Left lung (tissue), 10 donors: ENCODE measurements around the gene PEPD. TPM values are rescaled to one million over a fixed set of nuclear protein-coding genes. Genes with fewer than 3 reads are reported as not detected.
"Not testable (repeated sequence)": the region's sequence is repeated elsewhere in the genome, so short reads cannot be mapped to it uniquely, and the experiment has no call there.

Experiments
- ATAC-seq: fragments of 200-7000 bp; cut with Tn5 transposase; one replicate; pipeline ENCODE4 v1.9.1; 2020; ENCODE audit warnings: moderate library complexity
- DNase-seq, 4 donors: peaks; one replicate each; pipeline ENCODE4 v3.0.0-alpha.2; 2013 to 2020
- H3K27ac ChIP-seq, 2 donors: fragments of 200-600 bp; sonication (generic) in 1 of 2; one replicate each; pipeline versions ENCODE4 v1.5.0 to v1.8.0; 2020 to 2021
- H3K27me3 ChIP-seq, 2 donors: fragments of 200-600 bp; sonication (generic) in 1 of 2; one replicate each; pipeline versions ENCODE4 v1.5.0 to v1.8.0; 2020 to 2021
- H3K36me3 ChIP-seq, 2 donors: fragments of 200-600 bp; sonication (generic) in 1 of 2; one replicate each; pipeline versions ENCODE4 v1.5.0 to v1.8.0; 2020 to 2021
- H3K4me1 ChIP-seq, 2 donors: fragments of 200-600 bp; one replicate each; pipeline ENCODE4 v1.8.0; 2021
- H3K4me3 ChIP-seq, 2 donors: fragments of 200-600 bp; sonication (generic) in 1 of 2; one replicate each; pipeline versions ENCODE4 v1.5.0 to v1.8.0; 2020 to 2021; ENCODE audit warnings: mild to moderate bottlenecking in 1 of 2
- H3K9me3 ChIP-seq, 2 donors: fragments of 200-600 bp; sonication (generic) in 1 of 2; one replicate each; pipeline versions ENCODE4 v1.5.0 to v1.8.0; 2020 to 2021
- intact Hi-C, 2 donors: fragments of 100-400 bp; cut with DNase I; formaldehyde crosslinking; loops; one replicate each; pipeline versions ENCODE4 v1.11.2 to v1.14.2; 2022
- polyA plus RNA-seq, 6 donors: library from polyadenylated mRNA; unstranded; fragments of 120-200 nt; gene quantifications; one replicate each; pipeline ENCODE4 v1.2.1, GENCODE V29; 2013; ENCODE audit not compliant: insufficient read length in 6 of 6
- total RNA-seq, 2 donors: library from RNA; stranded (reverse); fragmentation: NEBNext Ultra II Directional; extraction: Animal tissue kit (Norgen Biotek cat#: 25700); gene quantifications; one replicate each; pipeline ENCODE4 v1.2.1, GENCODE V29; 2021
- TF ChIP-seq, protein P1 (sequence below), 2 donors: fragments of 200-600 bp; sonication (generic) in 1 of 2; IDR thresholded peaks; one replicate each; pipeline versions ENCODE4 v1.5.0 to v1.8.0; 2021; ENCODE audit warnings: antibody characterized with exemption in 2 of 2
- donor health status: DM: no; HTN: yes; CAD: no.
- donor health status: DM: no; HTN: no; CAD: no.

PEPD gene
- total and polyA plus RNA-seq, 8 donors, result 41.2 to 90.1 (median 46.2) TPM

DNA sequence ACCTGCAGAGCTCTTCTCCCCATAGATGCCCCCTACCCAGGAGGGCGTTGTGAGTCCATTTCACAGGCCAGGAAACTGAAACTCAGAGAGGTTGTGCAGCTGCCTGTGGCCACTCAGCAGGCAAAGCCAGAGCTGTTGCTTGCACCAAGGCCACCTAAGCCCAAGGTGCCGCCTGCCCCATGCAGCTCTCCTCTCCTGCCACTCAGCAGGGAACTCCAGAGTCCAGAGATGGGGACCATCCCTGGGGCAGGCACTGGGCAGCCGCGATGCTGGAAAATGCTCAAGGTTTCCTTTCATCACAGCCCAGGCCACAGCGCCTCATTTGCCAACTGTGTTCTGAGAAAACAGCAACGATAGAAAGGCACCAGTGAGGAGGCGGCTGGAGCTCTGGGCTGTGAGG is 41.0 kb upstream of the PEPD start:
- Histone ChIP-seq H3K27me3 (peaks cover 0 to 36% of the 10 kb centered on the region in 2 donors), H3K36me3 (no peaks in the 10 kb centered on the region), H3K27ac (no peak overlapping the region), H3K4me3 (no peak overlapping the region), H3K9me3 (no peaks in the 10 kb centered on the region), H3K4me1 (no peaks in the 10 kb centered on the region)
- intact Hi-C loops, result no loop called here
- ATAC-seq, result no peak
- no peak for DNase-seq
- TF ChIP-seq, protein P1, sequence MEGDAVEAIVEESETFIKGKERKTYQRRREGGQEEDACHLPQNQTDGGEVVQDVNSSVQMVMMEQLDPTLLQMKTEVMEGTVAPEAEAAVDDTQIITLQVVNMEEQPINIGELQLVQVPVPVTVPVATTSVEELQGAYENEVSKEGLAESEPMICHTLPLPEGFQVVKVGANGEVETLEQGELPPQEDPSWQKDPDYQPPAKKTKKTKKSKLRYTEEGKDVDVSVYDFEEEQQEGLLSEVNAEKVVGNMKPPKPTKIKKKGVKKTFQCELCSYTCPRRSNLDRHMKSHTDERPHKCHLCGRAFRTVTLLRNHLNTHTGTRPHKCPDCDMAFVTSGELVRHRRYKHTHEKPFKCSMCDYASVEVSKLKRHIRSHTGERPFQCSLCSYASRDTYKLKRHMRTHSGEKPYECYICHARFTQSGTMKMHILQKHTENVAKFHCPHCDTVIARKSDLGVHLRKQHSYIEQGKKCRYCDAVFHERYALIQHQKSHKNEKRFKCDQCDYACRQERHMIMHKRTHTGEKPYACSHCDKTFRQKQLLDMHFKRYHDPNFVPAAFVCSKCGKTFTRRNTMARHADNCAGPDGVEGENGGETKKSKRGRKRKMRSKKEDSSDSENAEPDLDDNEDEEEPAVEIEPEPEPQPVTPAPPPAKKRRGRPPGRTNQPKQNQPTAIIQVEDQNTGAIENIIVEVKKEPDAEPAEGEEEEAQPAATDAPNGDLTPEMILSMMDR (IDR thresholded peaks at IDR 0.05), result no peak

DNA sequence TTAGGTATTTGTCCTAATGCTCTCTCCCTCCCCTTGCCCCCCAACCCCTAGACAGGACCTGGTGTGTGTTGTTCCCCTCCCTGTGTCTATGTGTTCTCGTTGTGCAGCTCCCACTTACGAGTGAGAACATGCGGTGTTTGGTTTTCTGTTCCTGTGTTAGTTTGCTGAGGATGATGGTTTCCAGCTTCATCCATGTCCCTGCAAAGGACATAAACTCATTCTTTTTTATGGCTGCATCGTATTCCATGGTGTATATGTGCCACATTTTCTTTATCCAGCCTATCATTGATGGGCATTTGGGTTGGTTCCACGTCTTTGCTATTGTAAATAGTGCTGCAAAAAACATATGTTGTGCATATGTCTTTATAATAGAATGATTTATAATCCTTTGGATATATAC is 40.1 kb upstream of the PEPD start:
- H3K36me3 ChIP-seq, H3K4me3 ChIP-seq, H3K27ac ChIP-seq, ATAC-seq, intact Hi-C loops, DNase-seq, H3K4me1 ChIP-seq, H3K9me3 ChIP-seq: not testable (repeated sequence)
- H3K27me3 ChIP-seq, result peaks cover 0 to 29% of the 10 kb centered on the region in 2 donors

DNA sequence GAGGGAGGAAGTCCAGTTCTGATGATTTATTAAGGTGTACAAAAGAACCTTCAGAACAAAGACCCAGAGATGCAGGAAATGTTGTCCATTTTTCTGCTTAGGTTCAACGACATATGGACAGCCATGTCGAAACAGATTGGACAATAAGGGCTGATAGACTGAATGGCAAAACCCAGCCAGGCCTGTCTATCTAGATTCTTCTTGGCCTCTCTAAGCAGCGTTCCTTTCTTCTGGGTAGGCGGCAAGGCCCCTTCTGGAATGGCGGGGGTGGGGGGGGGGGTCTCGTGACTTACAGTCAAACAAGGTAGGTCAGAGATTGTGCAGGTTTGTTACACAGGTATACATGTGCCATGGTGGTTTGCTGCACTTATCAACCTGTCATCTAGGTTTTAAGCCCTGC is 39.7 kb upstream of the PEPD start:
- Histone ChIP-seq H3K4me1 (no peaks in the 10 kb centered on the region), H3K27me3 (peaks cover 0 to 31% of the 10 kb centered on the region in 2 donors), H3K27ac (no peak overlapping the region), H3K36me3 (no peaks in the 10 kb centered on the region), H3K9me3 (no peaks in the 10 kb centered on the region), H3K4me3 (no peak overlapping the region)
- TF ChIP-seq, protein P1 (IDR thresholded peaks at IDR 0.05), result no peak
- ATAC-seq (no peak), DNase-seq (no peak)
- intact Hi-C loops, result no loop called here

- Histone ChIP-seq H3K27ac (no peak overlapping the region), H3K4me3 (no peak overlapping the region), H3K4me1 (no peaks in the 10 kb centered on the region), H3K36me3 (no peaks in the 10 kb centered on the region), H3K9me3 (no peaks in the 10 kb centered on the region), H3K27me3 (peaks cover 0 to 29% of the 10 kb centered on the region in 2 donors)
- no peak for DNase-seq
- ATAC-seq, result no peak
- TF ChIP-seq, protein P1 (IDR thresholded peaks at IDR 0.05), result no peak
- intact Hi-C loops, result no loop called here
These were observed 38.4 kb upstream of the PEPD start for GRCh38 chr19:33559996-33560395.

DNA sequence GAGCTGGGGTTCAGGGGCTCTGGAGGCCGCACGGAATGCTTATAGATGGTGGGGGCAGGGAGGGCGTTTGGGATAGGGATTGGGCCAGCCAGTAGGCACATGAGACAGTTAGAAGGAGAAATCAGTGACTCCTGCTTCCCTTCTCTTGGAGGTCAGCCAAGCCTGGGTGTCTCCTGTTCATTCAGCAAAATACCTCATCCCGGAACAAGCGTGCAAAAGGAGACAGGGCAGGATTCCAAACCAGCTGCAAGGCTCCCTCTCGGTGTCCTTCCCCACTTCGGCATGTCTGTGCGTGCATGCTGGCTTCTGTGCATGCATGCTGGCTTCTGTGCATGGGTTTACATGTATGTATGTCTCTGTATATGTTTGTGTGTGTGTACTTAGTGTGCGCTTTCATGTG is 37.3 kb upstream of the PEPD start:
- H3K4me1 ChIP-seq, result no peaks in the 10 kb centered on the region
- H3K4me3 ChIP-seq, result no peak overlapping the region
- no peaks in the 10 kb centered on the region for H3K9me3 ChIP-seq
- peak in 1 of 4 donors; percentile 2 for DNase-seq
- H3K27ac ChIP-seq, result no peak overlapping the region
- no peak for ATAC-seq
- TF ChIP-seq, protein P1 (IDR thresholded peaks at IDR 0.05), result no peak
- intact Hi-C loops, result no loop called here
- no peaks in the 10 kb centered on the region for H3K36me3 ChIP-seq
- peaks cover 0 to 18% of the 10 kb centered on the region in 2 donors for H3K27me3 ChIP-seq

GRCh38 chr19:33558151-33558550 is 36.6 kb upstream of the PEPD start:
- TF ChIP-seq, protein P1 (IDR thresholded peaks at IDR 0.05), result no peak
- no peaks in the 10 kb centered on the region for H3K4me1 ChIP-seq
- H3K4me3 ChIP-seq, result no peak overlapping the region
- H3K27ac ChIP-seq, result no peak overlapping the region
- intact Hi-C loops, result no loop called here
- no peaks in the 10 kb centered on the region for H3K36me3 ChIP-seq
- peaks cover 0 to 16% of the 10 kb centered on the region in 2 donors for H3K27me3 ChIP-seq
- ATAC-seq (no peak), DNase-seq (no peak)
- no peaks in the 10 kb centered on the region for H3K9me3 ChIP-seq
